Fibroblast of lung (primary cell): ENCODE data around the gene NLGN2. TPM values are rescaled to one million over a fixed set of nuclear protein-coding genes. Genes with fewer than 3 reads are reported as not detected.

Experiments used
- DNase-seq, 2 donors: peaks; one replicate each; pipeline versions ENCODE4 v3.0.0 to v3.0.0-alpha.2; 2010; ENCODE audit warnings: low read depth in 2 of 2
- H2AFZ ChIP-seq: 2 replicates; pipeline ENCODE4 v1.5.1; 2012; ENCODE audit warnings: low read length, control low read depth, inconsistent platforms
- H3K27ac ChIP-seq: 2 replicates; pipeline ENCODE4 v1.5.1; 2011; ENCODE audit warnings: low read length, control low read depth; ENCODE audit not compliant: insufficient read depth
- H3K27me3 ChIP-seq: 2 replicates; pipeline ENCODE4 v1.5.1; 2011; ENCODE audit warnings: mild to moderate bottlenecking, low read length; ENCODE audit not compliant: control insufficient read depth, insufficient read depth
- H3K36me3 ChIP-seq: 2 replicates; pipeline ENCODE4 v1.5.1; 2011; ENCODE audit warnings: low read length; ENCODE audit not compliant: control insufficient read depth, insufficient read depth
- H3K4me1 ChIP-seq: 2 replicates; pipeline ENCODE4 v1.5.1; 2011; ENCODE audit warnings: low read length; ENCODE audit not compliant: control insufficient read depth, insufficient read depth; ENCODE audit errors: extremely low read depth
- H3K4me2 ChIP-seq: 2 replicates; pipeline ENCODE4 v1.5.1; 2011; ENCODE audit warnings: low read length, control low read depth; ENCODE audit not compliant: insufficient read depth; ENCODE audit errors: extremely low read depth
- H3K4me3 ChIP-seq, 4 experiments: fragments of 200-600 bp in 1 of 4; sonication (generic) in 1 of 4; replicated peaks in 1 of 4; 2 replicates each; pipeline ENCODE4 v1.5.1; 2011 to 2016; ENCODE audit warnings: low read length in 4 of 4, low read depth in 3 of 4, mild to moderate bottlenecking in 3 of 4, control low read depth in 2 of 4, inconsistent platforms in 1 of 4, mixed read lengths in 1 of 4; ENCODE audit not compliant: insufficient read depth in 1 of 4; ENCODE audit errors: control extremely low read depth in 1 of 4
- H3K79me2 ChIP-seq: 2 replicates; pipeline ENCODE4 v1.5.1; 2012; ENCODE audit warnings: mild to moderate bottlenecking, low read length, inconsistent platforms; ENCODE audit not compliant: control insufficient read depth, insufficient read depth
- H3K9ac ChIP-seq: 2 replicates; pipeline ENCODE4 v1.5.1; 2011; ENCODE audit warnings: mild to moderate bottlenecking, low read length, control low read depth; ENCODE audit not compliant: insufficient read depth
- H3K9me3 ChIP-seq: 2 replicates; pipeline ENCODE4 v1.5.1; 2012; ENCODE audit warnings: low read depth, low read length; ENCODE audit not compliant: control insufficient read depth, insufficient read depth
- H4K20me1 ChIP-seq: 2 replicates; pipeline ENCODE4 v1.5.1; 2011; ENCODE audit warnings: low read length; ENCODE audit not compliant: control insufficient read depth, insufficient read depth; ENCODE audit errors: extremely low read depth
- EZH2 ChIP-seq: IDR thresholded peaks from 2 replicates; pipeline ENCODE4 v1.5.1; 2012; ENCODE audit warnings: low read length, control low read depth, mild to moderate bottlenecking; ENCODE audit errors: missing control alignments
- polyA plus RNA-seq, 2 donors: library from polyadenylated mRNA; depleted of rRNA in 1 of 2; stranded (reverse) in 1 of 2; unstranded in 1 of 2; fragments of >200 nt; gene quantifications; 2 replicates each; pipeline ENCODE4 v1.2.1, GENCODE V29; 2011 to 2012; ENCODE audit warnings: missing spikeins in 1 of 2
- total RNA-seq: library from RNA; depleted of rRNA; stranded (reverse); fragments of >200 nt; gene quantifications from 2 replicates; pipeline ENCODE4 v1.2.1, GENCODE V29; 2014
- TF ChIP-seq, protein P1 (sequence below), 2 donors: IDR thresholded peaks in 1 of 2; conservative IDR thresholded peaks in 1 of 2; 1 replicate in 1 of 2; 2 replicates in 1 of 2; pipeline ENCODE4 v1.5.1; 2011 to 2012; ENCODE audit warnings: low read length in 2 of 2, control low read depth in 1 of 2, inconsistent platforms in 1 of 2, low read depth in 1 of 2, mild to moderate bottlenecking in 1 of 2

Gene NLGN2
- total and polyA plus RNA-seq, 2 donors (not counting 1 experiment from before 2014, with no cell fraction given) = 7.3 to 12.1 TPM

DNA sequence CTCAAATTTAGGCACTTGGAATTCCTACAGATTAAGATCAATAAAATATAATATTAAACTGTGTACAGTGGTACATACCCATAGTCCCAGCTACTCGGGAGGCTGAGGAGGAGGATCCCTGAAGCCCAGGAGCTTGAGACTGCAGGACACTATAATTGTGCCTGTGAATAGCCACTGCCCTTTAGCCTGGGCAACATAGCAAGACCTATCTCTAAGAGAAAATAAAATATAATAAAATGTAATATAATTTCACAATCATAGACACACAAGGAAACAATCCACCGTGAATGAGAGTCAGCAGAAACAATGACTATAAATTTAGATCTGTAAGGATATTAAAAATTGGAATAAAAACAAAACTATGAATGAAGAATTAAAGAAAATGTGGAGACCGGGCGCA lies 36.8 kb upstream of the NLGN2 start:
- no peaks in the 10 kb centered on the region for H3K79me2 ChIP-seq
- H3K27me3 ChIP-seq = peaks cover 8% of the 10 kb centered on the region
- no peaks in the 10 kb centered on the region for H4K20me1 ChIP-seq
- no peaks in the 10 kb centered on the region for H3K4me1 ChIP-seq
- no peak overlapping the region for H3K4me3 ChIP-seq
- no peaks in the 10 kb centered on the region for H3K9me3 ChIP-seq
- no peak for TF ChIP-seq EZH2
- TF ChIP-seq, protein P1, sequence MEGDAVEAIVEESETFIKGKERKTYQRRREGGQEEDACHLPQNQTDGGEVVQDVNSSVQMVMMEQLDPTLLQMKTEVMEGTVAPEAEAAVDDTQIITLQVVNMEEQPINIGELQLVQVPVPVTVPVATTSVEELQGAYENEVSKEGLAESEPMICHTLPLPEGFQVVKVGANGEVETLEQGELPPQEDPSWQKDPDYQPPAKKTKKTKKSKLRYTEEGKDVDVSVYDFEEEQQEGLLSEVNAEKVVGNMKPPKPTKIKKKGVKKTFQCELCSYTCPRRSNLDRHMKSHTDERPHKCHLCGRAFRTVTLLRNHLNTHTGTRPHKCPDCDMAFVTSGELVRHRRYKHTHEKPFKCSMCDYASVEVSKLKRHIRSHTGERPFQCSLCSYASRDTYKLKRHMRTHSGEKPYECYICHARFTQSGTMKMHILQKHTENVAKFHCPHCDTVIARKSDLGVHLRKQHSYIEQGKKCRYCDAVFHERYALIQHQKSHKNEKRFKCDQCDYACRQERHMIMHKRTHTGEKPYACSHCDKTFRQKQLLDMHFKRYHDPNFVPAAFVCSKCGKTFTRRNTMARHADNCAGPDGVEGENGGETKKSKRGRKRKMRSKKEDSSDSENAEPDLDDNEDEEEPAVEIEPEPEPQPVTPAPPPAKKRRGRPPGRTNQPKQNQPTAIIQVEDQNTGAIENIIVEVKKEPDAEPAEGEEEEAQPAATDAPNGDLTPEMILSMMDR (conservative IDR thresholded peaks at IDR 0.05 in 1 of 2, IDR thresholded peaks at IDR 0.05 in 1 of 2; ENCODE audit: low read depth in 1 of 2, low read length in 2 of 2) = no peak
- no peaks in the 10 kb centered on the region for H3K36me3 ChIP-seq
- no peak for DNase-seq
- H2AFZ ChIP-seq = no peak overlapping the region
- H3K4me2 ChIP-seq = no peak overlapping the region
- H3K27ac ChIP-seq = no peak overlapping the region
- H3K9ac ChIP-seq = no peak overlapping the region

DNA sequence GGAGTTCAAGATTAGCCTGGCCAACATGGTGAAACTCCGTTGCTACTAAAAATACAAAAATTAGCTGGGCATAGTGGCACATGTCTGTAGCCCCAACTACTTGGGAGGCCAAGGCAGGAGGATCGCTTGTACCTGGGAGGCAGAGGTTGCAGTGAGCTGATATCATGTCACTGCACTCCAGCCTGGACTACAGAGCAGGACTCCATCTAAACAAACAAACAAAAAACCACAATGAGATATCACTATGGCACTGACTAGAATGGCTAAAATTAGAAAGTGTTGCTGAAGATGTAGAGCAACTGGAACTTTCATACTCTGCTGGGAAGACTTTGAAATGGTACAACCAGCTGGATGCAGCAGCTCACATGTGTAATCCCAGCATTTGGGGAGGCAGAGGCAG lies 33.3 kb upstream of the NLGN2 start:
- no peaks in the 10 kb centered on the region for H4K20me1 ChIP-seq
- no peak overlapping the region for H2AFZ ChIP-seq
- H3K9me3 ChIP-seq = no peaks in the 10 kb centered on the region
- H3K27me3 ChIP-seq = peaks cover 8% of the 10 kb centered on the region
- H3K4me1 ChIP-seq = no peaks in the 10 kb centered on the region
- no peak overlapping the region for H3K4me3 ChIP-seq
- no peaks in the 10 kb centered on the region for H3K79me2 ChIP-seq
- H3K9ac ChIP-seq = no peak overlapping the region
- DNase-seq = no peak
- no peaks in the 10 kb centered on the region for H3K36me3 ChIP-seq
- TF ChIP-seq, protein P1 (conservative IDR thresholded peaks at IDR 0.05 in 1 of 2, IDR thresholded peaks at IDR 0.05 in 1 of 2; ENCODE audit: low read depth in 1 of 2, low read length in 2 of 2) = no peak
- no peak for TF ChIP-seq EZH2
- no peak overlapping the region for H3K4me2 ChIP-seq
- H3K27ac ChIP-seq = no peak overlapping the region

DNA sequence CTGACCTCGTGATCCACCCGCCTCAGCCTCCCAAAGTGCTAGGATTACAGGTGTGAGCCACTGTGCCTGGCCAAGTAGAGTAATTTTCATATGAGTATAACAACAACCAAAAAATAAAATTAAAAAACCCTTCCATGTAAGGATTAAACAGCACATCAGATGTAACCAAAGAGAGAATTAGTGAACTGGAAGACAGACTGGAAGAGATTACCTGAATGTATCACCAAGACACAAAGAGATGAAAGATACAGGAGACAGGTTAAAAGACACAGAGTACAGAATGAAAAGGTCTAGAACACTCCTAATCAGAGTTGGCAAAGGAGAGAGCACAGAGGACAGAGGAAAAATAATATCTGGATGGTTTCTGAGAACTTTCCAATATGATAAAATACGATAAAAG lies 28.5 kb upstream of the NLGN2 start:
- peaks cover 28% of the 10 kb centered on the region for H3K27me3 ChIP-seq
- H2AFZ ChIP-seq = no peak overlapping the region
- no peak overlapping the region for H3K9ac ChIP-seq
- no peaks in the 10 kb centered on the region for H4K20me1 ChIP-seq
- H3K4me3 ChIP-seq = no peak overlapping the region
- no peak overlapping the region for H3K4me2 ChIP-seq
- H3K9me3 ChIP-seq = no peaks in the 10 kb centered on the region
- no peak for DNase-seq
- H3K4me1 ChIP-seq = peaks cover 7% of the 10 kb centered on the region
- no peaks in the 10 kb centered on the region for H3K36me3 ChIP-seq
- no peaks in the 10 kb centered on the region for H3K79me2 ChIP-seq
- TF ChIP-seq EZH2 = no peak
- TF ChIP-seq, protein P1 (conservative IDR thresholded peaks at IDR 0.05 in 1 of 2, IDR thresholded peaks at IDR 0.05 in 1 of 2; ENCODE audit: low read depth in 1 of 2, low read length in 2 of 2) = no peak
- no peak overlapping the region for H3K27ac ChIP-seq
